K562 (cell line): ENCODE results near the gene RHOF. TPM values are rescaled to one million over a fixed set of nuclear protein-coding genes. Genes with fewer than 3 reads are reported as not detected.

Source experiments
- ARNT ChIP-seq, 2 experiments: fragments of 450-650 bp; IDR thresholded peaks; 2 replicates each; pipeline ENCODE4 v1.6.1; 2016; ENCODE audit warnings: mild to moderate bottlenecking in 1 of 2
- CREM ChIP-seq: IDR thresholded peaks from 2 replicates; pipeline ENCODE4 v1.6.1; 2014; ENCODE audit warnings: antibody characterized with exemption, low read depth
- FOXP1 ChIP-seq: sonication (generic); formaldehyde crosslinking; IDR thresholded peaks from 2 replicates; pipeline ENCODE4 v1.8.0; 2022; ENCODE audit warnings: mild to moderate bottlenecking, missing genetic modification reagents
- ILK ChIP-seq: fragments of 450-650 bp; IDR thresholded peaks from 2 replicates; pipeline ENCODE4 v1.6.1; 2016; ENCODE audit warnings: missing genetic modification characterization, low read depth, mild to moderate bottlenecking, missing compliant biosample characterization, moderate library complexity, borderline replicate concordance
- JUN ChIP-seq, 2 experiments: sonication (generic) in 1 of 2; formaldehyde crosslinking in 1 of 2; IDR thresholded peaks; 2 replicates each; pipeline versions ENCODE4 v1.6.1 to v1.8.0; 2012 to 2022; ENCODE audit warnings: borderline replicate concordance in 2 of 2, mild to moderate bottlenecking in 2 of 2, improper control_type of control experiment in 1 of 2, low read depth in 1 of 2, low read length in 1 of 2, missing genetic modification reagents in 1 of 2
- NFATC3 ChIP-seq: fragments of 450-650 bp; IDR thresholded peaks from 2 replicates; pipeline ENCODE4 v1.6.1; 2017; ENCODE audit warnings: mild to moderate bottlenecking
- NFE2 ChIP-seq: IDR thresholded peaks from 2 replicates; pipeline ENCODE4 v1.6.1; 2014; ENCODE audit warnings: antibody characterized with exemption, low read depth
- NR2C2 ChIP-seq, 2 experiments: fragments of 200-800 bp in 1 of 2; sonication (Bioruptor generic) in 1 of 2; sonication (generic) in 1 of 2; formaldehyde crosslinking in 1 of 2; IDR thresholded peaks; 2 replicates each; pipeline versions ENCODE4 v1.6.1 to v1.8.0; 2016 to 2022; ENCODE audit warnings: mild to moderate bottlenecking in 1 of 2, missing compliant biosample characterization in 1 of 2, missing genetic modification characterization in 1 of 2, missing genetic modification reagents in 1 of 2
- POLR2B ChIP-seq: fragments of 450-650 bp; IDR thresholded peaks from 2 replicates; pipeline ENCODE4 v1.6.1; 2018; ENCODE audit warnings: low read depth; ENCODE audit not compliant: partially characterized antibody
- TARDBP ChIP-seq: fragments of 450-650 bp; IDR thresholded peaks from 2 replicates; pipeline ENCODE4 v1.6.1; 2016
- TCF7L2 ChIP-seq: fragments of 150-350 bp; IDR thresholded peaks from 2 replicates; pipeline ENCODE4 v1.6.1; 2016; ENCODE audit warnings: low read depth, mild to moderate bottlenecking, low read length, moderate library complexity
- ZBED1 ChIP-seq: IDR thresholded peaks from 2 replicates; pipeline ENCODE4 v1.6.1; 2014
- ZKSCAN8 ChIP-seq: fragments of 200-800 bp; sonication (Bioruptor generic); IDR thresholded peaks from 2 replicates; pipeline ENCODE4 v1.6.1; 2016; ENCODE audit warnings: missing genetic modification characterization, missing compliant biosample characterization
- ZNF57 ChIP-seq: fragments of 450-650 bp; formaldehyde crosslinking; IDR thresholded peaks from 2 replicates; pipeline ENCODE4 v1.4.0; 2020; ENCODE audit warnings: mild to moderate bottlenecking, moderate library complexity
- ZNF668 ChIP-seq: fragments of 250-450 bp; sonication (Bioruptor Pico); IDR thresholded peaks from 2 replicates; pipeline ENCODE4 v1.8.0; 2022; ENCODE audit warnings: mild to moderate bottlenecking, inconsistent platforms
- polyA plus RNA-seq, 8 experiments: library from polyadenylated mRNA; depleted of rRNA in 4 of 8; stranded (reverse) in 5 of 8; unstranded in 3 of 8; fragments of >200 nt; fragmentation: Nextera tagmentation in 2 of 8; fragmentation: Illumina TruSeq in 1 of 8; extraction: Ambion mirVana in 2 of 8; extraction: Trizol in 1 of 8; gene quantifications; 2 replicates each; pipeline versions ENCODE4 v1.2.1 to v1.2.3, GENCODE V29; 2011 to 2014; ENCODE audit warnings: inconsistent platforms in 1 of 8, missing spikeins in 1 of 8
- total RNA-seq, 7 experiments: library from RNA; depleted of rRNA in 6 of 7; stranded (reverse); fragments of >200 nt in 6 of 7; fragmentation: Illumina TruSeq in 2 of 7; extraction: Trizol in 2 of 7; gene quantifications; 2 replicates each; pipeline versions ENCODE4 v1.2.1 to v1.2.3, GENCODE V29; 2011 to 2021; ENCODE audit warnings: low replicate concordance in 1 of 7
- TF ChIP-seq, protein P1 (sequence below), 2 experiments: fragments of 450-650 bp in 1 of 2; sonication (generic) in 1 of 2; formaldehyde crosslinking in 1 of 2; IDR thresholded peaks in 1 of 2; conservative IDR thresholded peaks in 1 of 2; 2 replicates each; pipeline versions ENCODE4 v1.6.1 to v1.8.1; 2016 to 2023; ENCODE audit warnings: mild to moderate bottlenecking in 2 of 2, moderate library complexity in 2 of 2, inconsistent platforms in 1 of 2, missing genetic modification reagents in 1 of 2
- TF ChIP-seq, protein P2 (sequence below): sonication (generic); formaldehyde crosslinking; IDR thresholded peaks from 2 replicates; pipeline ENCODE4 v1.8.1; 2023; ENCODE audit warnings: mild to moderate bottlenecking, missing genetic modification reagents
- TF ChIP-seq, protein P3 (sequence below): fragments of 450-650 bp; IDR thresholded peaks from 2 replicates; pipeline ENCODE4 v1.6.1; 2018; ENCODE audit not compliant: partially characterized antibody

RHOF gene
- total and polyA plus RNA-seq, 9 of the 15 experiments (the other 6 are each of a cell fraction or from before 2014, with no cell fraction given): 0.13 to 10.1 (median 4.0) TPM

DNA sequence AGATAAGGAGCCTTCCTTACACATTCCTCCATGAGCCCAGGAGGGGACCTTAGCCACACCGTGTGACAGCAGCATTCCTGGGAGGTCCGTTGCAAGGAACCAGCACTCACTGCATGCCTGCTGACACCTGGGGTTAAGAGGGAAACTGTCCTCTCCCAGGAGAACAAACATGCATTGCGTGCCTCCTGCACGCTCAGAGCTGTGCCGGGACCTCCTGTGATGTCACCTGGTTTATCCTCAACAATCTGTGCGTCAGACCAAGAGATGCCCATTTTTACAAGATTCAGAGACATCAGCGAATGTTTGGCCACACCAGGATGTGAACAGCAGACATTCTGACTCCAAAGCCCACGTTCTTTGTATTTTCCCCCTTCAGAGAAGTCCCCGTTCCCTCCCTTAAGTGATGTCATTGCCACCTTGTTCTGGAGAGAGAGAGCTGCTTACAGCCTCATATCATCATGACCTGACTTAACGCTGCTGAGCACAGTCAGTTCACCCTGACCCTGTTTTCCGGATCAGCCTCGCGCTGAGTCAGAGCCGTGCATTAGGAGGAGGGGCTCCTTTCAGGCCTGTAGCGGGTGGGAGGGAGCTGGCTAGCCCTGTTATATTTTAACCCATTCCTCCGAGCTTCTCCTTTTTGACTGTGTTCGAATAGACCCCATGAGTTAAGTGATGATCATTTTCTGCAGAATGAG is 44.8 kb downstream of the RHOF start (continued):
- TF ChIP-seq, protein P1, sequence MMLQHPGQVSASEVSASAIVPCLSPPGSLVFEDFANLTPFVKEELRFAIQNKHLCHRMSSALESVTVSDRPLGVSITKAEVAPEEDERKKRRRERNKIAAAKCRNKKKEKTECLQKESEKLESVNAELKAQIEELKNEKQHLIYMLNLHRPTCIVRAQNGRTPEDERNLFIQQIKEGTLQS (IDR thresholded peaks at IDR 0.05): peak; percentile 97
- TF ChIP-seq, protein P1 (CRISPR knock-in tag; conservative IDR thresholded peaks at IDR 0.05): peak; percentile 74
- TF ChIP-seq ZNF57 (no peak), POLR2B (no peak), TCF7L2 (no peak), CREM (peak; percentile 96), ZKSCAN8 (no peak), FOXP1 (peak; percentile 74), ZBED1 (no peak), NFATC3 (no peak), ARNT (IDR thresholded peaks at IDR 0.05) (peak in 1 of 2 experiments; percentile 94; a peak in 1 of 4 replicates), TARDBP (peak; percentile 82; the same call in 1 of the 2 replicates), NR2C2 (CRISPR knock-in tag; IDR thresholded peaks at IDR 0.05) (no peak), NR2C2 (tag; IDR thresholded peaks at IDR 0.05) (peak; percentile 92), ILK (no peak), ZNF668 (CRISPR knock-in tag) (no peak), JUN (IDR thresholded peaks at IDR 0.05; ENCODE audit: borderline replicate concordance, low read depth, low read length) (peak; percentile 92), JUN (CRISPR knock-in tag; IDR thresholded peaks at IDR 0.05; ENCODE audit: borderline replicate concordance) (peak; percentile 87), NFE2 (peak; percentile 85)
- TF ChIP-seq, protein P2, sequence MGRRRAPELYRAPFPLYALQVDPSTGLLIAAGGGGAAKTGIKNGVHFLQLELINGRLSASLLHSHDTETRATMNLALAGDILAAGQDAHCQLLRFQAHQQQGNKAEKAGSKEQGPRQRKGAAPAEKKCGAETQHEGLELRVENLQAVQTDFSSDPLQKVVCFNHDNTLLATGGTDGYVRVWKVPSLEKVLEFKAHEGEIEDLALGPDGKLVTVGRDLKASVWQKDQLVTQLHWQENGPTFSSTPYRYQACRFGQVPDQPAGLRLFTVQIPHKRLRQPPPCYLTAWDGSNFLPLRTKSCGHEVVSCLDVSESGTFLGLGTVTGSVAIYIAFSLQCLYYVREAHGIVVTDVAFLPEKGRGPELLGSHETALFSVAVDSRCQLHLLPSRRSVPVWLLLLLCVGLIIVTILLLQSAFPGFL (CRISPR knock-in tag): no peak
- TF ChIP-seq, protein P3, sequence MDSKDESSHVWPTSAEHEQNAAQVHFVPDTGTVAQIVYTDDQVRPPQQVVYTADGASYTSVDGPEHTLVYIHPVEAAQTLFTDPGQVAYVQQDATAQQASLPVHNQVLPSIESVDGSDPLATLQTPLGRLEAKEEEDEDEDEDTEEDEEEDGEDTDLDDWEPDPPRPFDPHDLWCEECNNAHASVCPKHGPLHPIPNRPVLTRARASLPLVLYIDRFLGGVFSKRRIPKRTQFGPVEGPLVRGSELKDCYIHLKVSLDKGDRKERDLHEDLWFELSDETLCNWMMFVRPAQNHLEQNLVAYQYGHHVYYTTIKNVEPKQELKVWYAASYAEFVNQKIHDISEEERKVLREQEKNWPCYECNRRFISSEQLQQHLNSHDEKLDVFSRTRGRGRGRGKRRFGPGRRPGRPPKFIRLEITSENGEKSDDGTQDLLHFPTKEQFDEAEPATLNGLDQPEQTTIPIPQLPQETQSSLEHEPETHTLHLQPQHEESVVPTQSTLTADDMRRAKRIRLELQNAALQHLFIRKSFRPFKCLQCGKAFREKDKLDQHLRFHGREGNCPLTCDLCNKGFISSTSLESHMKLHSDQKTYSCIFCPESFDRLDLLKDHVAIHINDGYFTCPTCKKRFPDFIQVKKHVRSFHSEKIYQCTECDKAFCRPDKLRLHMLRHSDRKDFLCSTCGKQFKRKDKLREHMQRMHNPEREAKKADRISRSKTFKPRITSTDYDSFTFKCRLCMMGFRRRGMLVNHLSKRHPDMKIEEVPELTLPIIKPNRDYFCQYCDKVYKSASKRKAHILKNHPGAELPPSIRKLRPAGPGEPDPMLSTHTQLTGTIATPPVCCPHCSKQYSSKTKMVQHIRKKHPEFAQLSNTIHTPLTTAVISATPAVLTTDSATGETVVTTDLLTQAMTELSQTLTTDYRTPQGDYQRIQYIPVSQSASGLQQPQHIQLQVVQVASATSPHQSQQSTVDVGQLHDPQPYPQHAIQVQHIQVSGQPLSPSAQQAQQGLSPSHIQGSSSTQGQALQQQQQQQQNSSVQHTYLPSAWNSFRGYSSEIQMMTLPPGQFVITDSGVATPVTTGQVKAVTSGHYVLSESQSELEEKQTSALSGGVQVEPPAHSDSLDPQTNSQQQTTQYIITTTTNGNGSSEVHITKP: no peak
- TF ChIP-seq, all 486 proteins: peak for 129
